IMR-90 (cell line): ENCODE measurements around the gene ZBTB8B. TPM values are rescaled to one million over a fixed set of nuclear protein-coding genes. Genes with fewer than 3 reads are reported as not detected.
A peak's percentile ranks its signal among the peaks of the same experiment; 100 is the strongest.

Source experiments
- ATAC-seq: fragments of 200-7000 bp; cut with Tn5 transposase; 2 replicates; pipeline ENCODE4 v1.9.1; 2020; ENCODE audit warnings: low read depth, mild to moderate bottlenecking, moderate library complexity
- BruUV-seq: library from RNA; stranded (reverse); fragments of 400-500 nt; replicated peaks from 2 replicates; lab custom pipeline; 2021; lab: Mats Ljungman, UMichigan
- CTCF ChIA-PET: fragments of 300-600 bp; formaldehyde crosslinking; extraction: SDS; loops from one replicate; lab custom pipeline; 2021; ENCODE audit warnings: antibody characterized with exemption; lab: Yijun Ruan, JAX
- POLR2A ChIA-PET: fragments of 300-600 bp; sonication (Branson Sonifier 250); formaldehyde crosslinking; loops from one replicate; lab custom pipeline; 2022; ENCODE audit warnings: antibody characterized with exemption; ENCODE audit not compliant: unreplicated experiment; lab: Charles Lee
- DNase-seq: peaks from one replicate; pipeline ENCODE4 v3.0.0; 2013
- H2AFZ ChIP-seq: replicated peaks from 2 replicates; pipeline ENCODE3; 2013; ENCODE audit warnings: low read length, mild to moderate bottlenecking; ENCODE audit not compliant: poor library complexity
- H2AK5ac ChIP-seq: 2 replicates; pipeline ENCODE4 v1.6.1; 2013; ENCODE audit warnings: low read depth, low read length, inconsistent platforms
- H2AK9ac ChIP-seq: replicated peaks from 2 replicates; pipeline ENCODE3; 2013; ENCODE audit warnings: mild to moderate bottlenecking, low read depth, low read length, moderate library complexity; ENCODE audit not compliant: poor library complexity
- H2BK120ac ChIP-seq: 2 replicates; pipeline ENCODE4 v1.6.1; 2013; ENCODE audit warnings: low read depth, low read length, inconsistent platforms
- H2BK15ac ChIP-seq: 3 replicates; pipeline ENCODE4 v1.6.1; 2013; ENCODE audit warnings: low read depth, low read length, inconsistent platforms
- H2BK20ac ChIP-seq: 2 replicates; pipeline ENCODE4 v1.6.1; 2013; ENCODE audit warnings: low read depth, mild to moderate bottlenecking, inconsistent platforms, low read length, moderate library complexity
- H2BK5ac ChIP-seq: 2 replicates; pipeline ENCODE4 v1.6.1; 2013; ENCODE audit warnings: mild to moderate bottlenecking, low read depth, low read length, inconsistent platforms; ENCODE audit not compliant: poor library complexity, severe bottlenecking
- H3K14ac ChIP-seq: replicated peaks from 2 replicates; pipeline ENCODE4 v1.6.1; 2013; ENCODE audit warnings: low read depth, low read length, inconsistent platforms
- H3K18ac ChIP-seq: 2 replicates; pipeline ENCODE4 v1.6.1; 2013; ENCODE audit warnings: low read depth, low read length, control low read depth
- H3K23ac ChIP-seq: 2 replicates; pipeline ENCODE4 v1.6.1; 2013; ENCODE audit warnings: low read depth, low read length, inconsistent platforms
- H3K27ac ChIP-seq: 2 replicates; pipeline ENCODE4 v1.5.1; 2013; ENCODE audit warnings: mild to moderate bottlenecking, control low read depth, low read length; ENCODE audit not compliant: insufficient read depth
- H3K27me3 ChIP-seq: 2 replicates; pipeline ENCODE4 v1.6.1; 2013; ENCODE audit warnings: low read length; ENCODE audit not compliant: control insufficient read depth, insufficient read depth
- H3K36me3 ChIP-seq: 2 replicates; pipeline ENCODE4 v1.6.1; 2013; ENCODE audit warnings: low read length, mixed read lengths; ENCODE audit not compliant: control insufficient read depth, insufficient read depth
- H3K4ac ChIP-seq: 2 replicates; pipeline ENCODE4 v1.6.1; 2013; ENCODE audit warnings: low read depth, low read length, inconsistent platforms
- H3K4me1 ChIP-seq: 2 replicates; pipeline ENCODE4 v1.6.1; 2013; ENCODE audit warnings: low read length, mixed read lengths; ENCODE audit not compliant: control insufficient read depth, insufficient read depth
- H3K4me2 ChIP-seq: 2 replicates; pipeline ENCODE4 v1.6.1; 2013; ENCODE audit warnings: low read depth, mild to moderate bottlenecking, control low read depth, low read length, moderate library complexity
- H3K4me3 ChIP-seq: 2 replicates; pipeline ENCODE4 v1.5.1; 2013; ENCODE audit warnings: low read depth, mild to moderate bottlenecking, control low read depth, low read length, moderate library complexity; ENCODE audit not compliant: insufficient read depth
- H3K56ac ChIP-seq: 2 replicates; pipeline ENCODE4 v1.6.1; 2013; ENCODE audit warnings: low read length, inconsistent platforms; ENCODE audit not compliant: insufficient read depth; ENCODE audit errors: extremely low read depth
- H3K79me1 ChIP-seq, 2 experiments: 2 replicates each; pipeline ENCODE4 v1.6.1; 2013; ENCODE audit warnings: low read length in 2 of 2, inconsistent platforms in 1 of 2, low read depth in 1 of 2
- H3K9ac ChIP-seq: 2 replicates; pipeline ENCODE4 v1.6.1; 2013; ENCODE audit warnings: low read depth, low read length, control low read depth
- H3K9me1 ChIP-seq: 2 replicates; pipeline ENCODE4 v1.6.1; 2013; ENCODE audit warnings: low read length, inconsistent platforms; ENCODE audit not compliant: insufficient read depth
- H3K9me3 ChIP-seq: 2 replicates; pipeline ENCODE4 v1.6.1; 2013; ENCODE audit warnings: low read length; ENCODE audit not compliant: control insufficient read depth, insufficient read depth
- H4K20me1 ChIP-seq: 2 replicates; pipeline ENCODE4 v1.6.1; 2013; ENCODE audit warnings: low read length, inconsistent platforms; ENCODE audit not compliant: insufficient read depth
- H4K5ac ChIP-seq: 2 replicates; pipeline ENCODE4 v1.6.1; 2013; ENCODE audit warnings: mild to moderate bottlenecking, low read depth, low read length, control low read depth
- H4K8ac ChIP-seq, 2 experiments: 2 replicates each; pipeline ENCODE4 v1.6.1; 2013; ENCODE audit warnings: low read depth in 2 of 2, low read length in 2 of 2, control low read depth in 1 of 2, inconsistent platforms in 1 of 2
- H4K91ac ChIP-seq: 2 replicates; pipeline ENCODE4 v1.6.1; 2013; ENCODE audit warnings: low read depth, low read length, inconsistent platforms; ENCODE audit not compliant: insufficient read depth
- BHLHE40 ChIP-seq: fragments of 150-350 bp; IDR thresholded peaks from 2 replicates; pipeline ENCODE4 v1.6.1; 2016; ENCODE audit warnings: mild to moderate bottlenecking, low read depth, low read length
- CEBPB ChIP-seq: IDR thresholded peaks from 2 replicates; pipeline ENCODE4 v1.6.1; 2012; ENCODE audit warnings: low read depth, low read length, improper control_type of control experiment
- CHD1 ChIP-seq: IDR thresholded peaks from 2 replicates; pipeline ENCODE4 v1.6.1; 2012; ENCODE audit warnings: low read depth, low read length, improper control_type of control experiment
- FOS ChIP-seq: fragments of 150-350 bp; IDR thresholded peaks from 2 replicates; pipeline ENCODE4 v1.6.1; 2016; ENCODE audit warnings: low read depth, low read length
- MAFK ChIP-seq: IDR thresholded peaks from 2 replicates; pipeline ENCODE4 v1.6.1; 2012; ENCODE audit warnings: low read depth, low read length, improper control_type of control experiment
- MAZ ChIP-seq: IDR thresholded peaks from 2 replicates; pipeline ENCODE4 v1.6.1; 2012; ENCODE audit warnings: low read depth, mild to moderate bottlenecking, low read length, improper control_type of control experiment, moderate library complexity, borderline replicate concordance
- MXI1 ChIP-seq: IDR thresholded peaks from 2 replicates; pipeline ENCODE4 v1.6.1; 2012; ENCODE audit warnings: low read depth, mild to moderate bottlenecking, low read length, moderate library complexity, borderline replicate concordance
- NFE2L2 ChIP-seq: fragments of 150-350 bp; IDR thresholded peaks from 2 replicates; pipeline ENCODE4 v1.6.1; 2016; ENCODE audit warnings: low read depth, mild to moderate bottlenecking, low read length
- POLR2A ChIP-seq: IDR thresholded peaks from 2 replicates; pipeline ENCODE4 v1.6.1; 2012; ENCODE audit warnings: mild to moderate bottlenecking, low read depth, low read length
- RAD21 ChIP-seq: IDR thresholded peaks from 2 replicates; pipeline ENCODE4 v1.6.1; 2012; ENCODE audit warnings: low read length, improper control_type of control experiment
- RCOR1 ChIP-seq: IDR thresholded peaks from 2 replicates; pipeline ENCODE4 v1.6.1; 2012; ENCODE audit warnings: mild to moderate bottlenecking, low read length, improper control_type of control experiment; ENCODE audit not compliant: insufficient replicate concordance
- RFX5 ChIP-seq: IDR thresholded peaks from 2 replicates; pipeline ENCODE4 v1.8.0; 2012; ENCODE audit warnings: low read depth, mild to moderate bottlenecking, low read length, moderate library complexity
- SMC3 ChIP-seq: fragments of 150-350 bp; IDR thresholded peaks from 2 replicates; pipeline ENCODE4 v1.6.1; 2016; ENCODE audit warnings: low read depth, mild to moderate bottlenecking, antibody characterized with exemption, low read length, moderate library complexity
- USF2 ChIP-seq: fragments of 150-350 bp; IDR thresholded peaks from 2 replicates; pipeline ENCODE4 v1.6.1; 2017; ENCODE audit warnings: mild to moderate bottlenecking, antibody characterized with exemption, low read length, low read depth
- WGBS, 2 experiments: methylation state at CpG; one replicate each; pipeline versions ENCODE4 v1.1.5 to v1.1.7; 2013; ENCODE audit warnings: missing lambda C conversion rate in 2 of 2; ENCODE audit not compliant: insufficient read length in 1 of 2; ENCODE audit errors: extremely low coverage in 2 of 2; 5-methylcytosine and 5-hydroxymethylcytosine counted together
- dilution Hi-C: fragments of 300-500 bp; cut with HindIII; formaldehyde crosslinking; loops from one replicate; pipeline ENCODE4 v1.14.3; 2018; ENCODE audit warnings: low sequenced_read_pairs; ENCODE audit not compliant: unreplicated experiment
- in situ Hi-C: fragments of 300-500 bp; cut with MboI; formaldehyde crosslinking; loops from 3 replicates; pipeline ENCODE4 v1.14.3; 2019; ENCODE audit warnings: low sequenced_read_pairs, inconsistent platforms, mixed read lengths
- intact Hi-C: fragments of 100-400 bp; cut with micrococcal nuclease; formaldehyde crosslinking; loops from 2 replicates; pipeline ENCODE4 v1.10.0; 2022
- polyA plus RNA-seq, 3 experiments: library from polyadenylated mRNA; depleted of rRNA; stranded (reverse); fragments of >200 nt; gene quantifications; 2 replicates each; pipeline ENCODE4 v1.2.3, GENCODE V29; 2012; ENCODE audit warnings: low replicate concordance in 1 of 3
- total RNA-seq: library from RNA; depleted of rRNA; stranded (reverse); fragments of >200 nt; gene quantifications from 2 replicates; pipeline ENCODE4 v1.2.3, GENCODE V29; 2012
- TF ChIP-seq, protein P1 (sequence below): fragments of 150-350 bp; IDR thresholded peaks from 2 replicates; pipeline ENCODE4 v1.6.1; 2016; ENCODE audit warnings: low read depth, mild to moderate bottlenecking, low read length, moderate library complexity, borderline replicate concordance
- TF ChIP-seq, protein P2 (sequence below): conservative IDR thresholded peaks from 2 replicates; pipeline ENCODE4 v1.5.1; 2012; ENCODE audit warnings: mild to moderate bottlenecking, low read depth, low read length, improper control_type of control experiment

Gene ZBTB8B
- total and polyA plus RNA-seq, 2 of the 4 experiments (the other 2 are of a cell fraction), result not detected

- no peaks in the 10 kb centered on the region for H3K9me1 ChIP-seq
- H3K27me3 ChIP-seq, result no peaks in the 10 kb centered on the region
- H3K4me2 ChIP-seq, result no peak overlapping the region
- H3K27ac ChIP-seq, result no peak overlapping the region
- H4K91ac ChIP-seq, result no peak overlapping the region
- no peak overlapping the region for H3K23ac ChIP-seq
- H3K4me3 ChIP-seq, result no peak overlapping the region
- no peaks in the 10 kb centered on the region for H3K36me3 ChIP-seq
- H3K14ac ChIP-seq, result no peak overlapping the region
- no peak overlapping the region for H3K56ac ChIP-seq
- H4K5ac ChIP-seq, result no peak overlapping the region
- ATAC-seq (no peak), DNase-seq (no peak)
- no peak overlapping the region for H2BK15ac ChIP-seq
- H3K9ac ChIP-seq, result no peak overlapping the region
- no peak overlapping the region for H2BK5ac ChIP-seq
- in situ Hi-C loops, result no loop called here
- TF ChIP-seq NFE2L2 (no peak), SMC3 (no peak), MAFK (no peak), MXI1 (no peak), USF2 (no peak), POLR2A (no peak), CEBPB (no peak), RCOR1 (no peak), BHLHE40 (no peak), RFX5 (no peak), FOS (no peak), MAZ (no peak), CHD1 (no peak), RAD21 (no peak)
- TF ChIP-seq, protein P1, sequence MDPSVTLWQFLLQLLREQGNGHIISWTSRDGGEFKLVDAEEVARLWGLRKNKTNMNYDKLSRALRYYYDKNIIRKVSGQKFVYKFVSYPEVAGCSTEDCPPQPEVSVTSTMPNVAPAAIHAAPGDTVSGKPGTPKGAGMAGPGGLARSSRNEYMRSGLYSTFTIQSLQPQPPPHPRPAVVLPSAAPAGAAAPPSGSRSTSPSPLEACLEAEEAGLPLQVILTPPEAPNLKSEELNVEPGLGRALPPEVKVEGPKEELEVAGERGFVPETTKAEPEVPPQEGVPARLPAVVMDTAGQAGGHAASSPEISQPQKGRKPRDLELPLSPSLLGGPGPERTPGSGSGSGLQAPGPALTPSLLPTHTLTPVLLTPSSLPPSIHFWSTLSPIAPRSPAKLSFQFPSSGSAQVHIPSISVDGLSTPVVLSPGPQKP, result no peak
- TF ChIP-seq, protein P2, sequence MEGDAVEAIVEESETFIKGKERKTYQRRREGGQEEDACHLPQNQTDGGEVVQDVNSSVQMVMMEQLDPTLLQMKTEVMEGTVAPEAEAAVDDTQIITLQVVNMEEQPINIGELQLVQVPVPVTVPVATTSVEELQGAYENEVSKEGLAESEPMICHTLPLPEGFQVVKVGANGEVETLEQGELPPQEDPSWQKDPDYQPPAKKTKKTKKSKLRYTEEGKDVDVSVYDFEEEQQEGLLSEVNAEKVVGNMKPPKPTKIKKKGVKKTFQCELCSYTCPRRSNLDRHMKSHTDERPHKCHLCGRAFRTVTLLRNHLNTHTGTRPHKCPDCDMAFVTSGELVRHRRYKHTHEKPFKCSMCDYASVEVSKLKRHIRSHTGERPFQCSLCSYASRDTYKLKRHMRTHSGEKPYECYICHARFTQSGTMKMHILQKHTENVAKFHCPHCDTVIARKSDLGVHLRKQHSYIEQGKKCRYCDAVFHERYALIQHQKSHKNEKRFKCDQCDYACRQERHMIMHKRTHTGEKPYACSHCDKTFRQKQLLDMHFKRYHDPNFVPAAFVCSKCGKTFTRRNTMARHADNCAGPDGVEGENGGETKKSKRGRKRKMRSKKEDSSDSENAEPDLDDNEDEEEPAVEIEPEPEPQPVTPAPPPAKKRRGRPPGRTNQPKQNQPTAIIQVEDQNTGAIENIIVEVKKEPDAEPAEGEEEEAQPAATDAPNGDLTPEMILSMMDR, result no peak
- H2AK9ac ChIP-seq, result peak overlapping the region; percentile 40
- H2BK120ac ChIP-seq, result no peak overlapping the region
- no peak overlapping the region for H2AFZ ChIP-seq
- H2AK5ac ChIP-seq, result no peak overlapping the region
- H2BK20ac ChIP-seq, result no peak overlapping the region
- H4K8ac ChIP-seq, result no peak overlapping the region
- H3K18ac ChIP-seq, result no peak overlapping the region
- H3K79me1 ChIP-seq, result no peaks in the 10 kb centered on the region
- BruUV-seq, result no TSS peak
- H4K20me1 ChIP-seq, result no peaks in the 10 kb centered on the region; the same call in 1 of the 2 replicates
- H3K4ac ChIP-seq, result no peak overlapping the region
- WGBS, 2 experiments, result 89% methylated on average over 3 of the region's 8 CpGs; no CpG with 5 or more reads in 1 of the 2 experiments
- intact Hi-C loops, result no loop called here
- no peaks in the 10 kb centered on the region for H3K9me3 ChIP-seq
- ChIA-PET POLR2A (no interaction called here), CTCF (no interaction called here)
- dilution Hi-C loops, result no loop called here
- H3K4me1 ChIP-seq, result peaks cover 3% of the 10 kb centered on the region
These were observed 33.9 kb downstream of the ZBTB8B start for GRCh38 chr1:32498751-32499150.
